ENCODE data around the gene RTP1. TPM values are rescaled to one million over a fixed set of nuclear protein-coding genes. Genes with fewer than 3 reads are reported as not detected.

Gene RTP1
- total RNA-seq, 3 donors from 2014 or later, result not detected

DNA sequence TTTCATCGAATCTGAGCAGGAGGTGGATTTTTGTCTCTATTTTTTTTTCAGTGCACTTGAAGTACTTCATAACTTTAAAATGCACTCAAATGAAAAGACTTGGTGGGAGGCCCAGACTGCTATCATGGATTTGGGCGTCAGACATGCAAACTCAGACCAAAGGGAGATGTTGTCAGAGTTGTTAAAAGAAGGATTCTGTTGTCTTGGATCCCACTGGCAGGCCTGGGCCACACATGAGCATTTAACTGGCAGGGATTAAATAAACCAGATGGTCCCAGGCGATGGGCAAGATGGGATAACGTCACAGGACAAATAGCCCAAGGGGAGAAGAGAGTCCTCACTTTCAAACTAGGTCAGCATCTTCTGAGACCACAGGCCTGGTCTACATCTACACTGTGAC is 15.4 kb downstream of the RTP1 start:
- H3K36me3 ChIP-seq (ENCODE audit: low read depth), result no peaks in the 10 kb centered on the region
- ATAC-seq (no peak), DNase-seq (no peak)
- H3K9me3 ChIP-seq, result no peaks in the 10 kb centered on the region
- no peaks in the 10 kb centered on the region for H3K4me1 ChIP-seq (ENCODE audit: low read depth)
- no peak overlapping the region for H3K4me3 ChIP-seq
- intact Hi-C loops (cut with DNase I, micrococcal nuclease), result no loop called here
- TF ChIP-seq, protein P1, sequence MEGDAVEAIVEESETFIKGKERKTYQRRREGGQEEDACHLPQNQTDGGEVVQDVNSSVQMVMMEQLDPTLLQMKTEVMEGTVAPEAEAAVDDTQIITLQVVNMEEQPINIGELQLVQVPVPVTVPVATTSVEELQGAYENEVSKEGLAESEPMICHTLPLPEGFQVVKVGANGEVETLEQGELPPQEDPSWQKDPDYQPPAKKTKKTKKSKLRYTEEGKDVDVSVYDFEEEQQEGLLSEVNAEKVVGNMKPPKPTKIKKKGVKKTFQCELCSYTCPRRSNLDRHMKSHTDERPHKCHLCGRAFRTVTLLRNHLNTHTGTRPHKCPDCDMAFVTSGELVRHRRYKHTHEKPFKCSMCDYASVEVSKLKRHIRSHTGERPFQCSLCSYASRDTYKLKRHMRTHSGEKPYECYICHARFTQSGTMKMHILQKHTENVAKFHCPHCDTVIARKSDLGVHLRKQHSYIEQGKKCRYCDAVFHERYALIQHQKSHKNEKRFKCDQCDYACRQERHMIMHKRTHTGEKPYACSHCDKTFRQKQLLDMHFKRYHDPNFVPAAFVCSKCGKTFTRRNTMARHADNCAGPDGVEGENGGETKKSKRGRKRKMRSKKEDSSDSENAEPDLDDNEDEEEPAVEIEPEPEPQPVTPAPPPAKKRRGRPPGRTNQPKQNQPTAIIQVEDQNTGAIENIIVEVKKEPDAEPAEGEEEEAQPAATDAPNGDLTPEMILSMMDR (IDR thresholded peaks at IDR 0.05), result no peak

DNA sequence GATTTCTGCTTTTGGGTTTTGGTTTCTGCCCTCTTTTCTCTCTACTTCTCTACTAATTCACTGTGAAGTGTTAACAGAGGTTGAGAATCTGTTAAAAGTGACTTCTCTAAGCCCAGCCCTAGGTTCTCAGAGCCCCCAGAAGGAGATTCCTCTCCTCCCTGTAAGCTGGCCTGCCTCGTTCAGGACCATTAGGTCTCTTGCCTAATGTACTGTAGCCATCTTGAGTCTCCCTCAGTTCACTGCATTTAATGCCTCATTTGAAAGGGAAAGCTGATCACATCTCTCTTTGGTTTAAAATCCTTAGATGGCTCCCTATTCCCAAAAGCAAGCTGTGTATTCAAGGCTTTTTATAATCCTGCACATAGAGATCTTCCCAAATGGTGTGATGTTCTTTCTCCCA is 16.3 kb downstream of the RTP1 start:
- TF ChIP-seq, protein P1 (IDR thresholded peaks at IDR 0.05), result no peak
- ATAC-seq (no peak), DNase-seq (no peak)
- Histone ChIP-seq H3K9me3 (no peaks in the 10 kb centered on the region), H3K4me1 (ENCODE audit: low read depth) (no peaks in the 10 kb centered on the region), H3K36me3 (ENCODE audit: low read depth) (no peaks in the 10 kb centered on the region), H3K4me3 (no peak overlapping the region)
- intact Hi-C loops (cut with DNase I, micrococcal nuclease), result no loop called here

DNA sequence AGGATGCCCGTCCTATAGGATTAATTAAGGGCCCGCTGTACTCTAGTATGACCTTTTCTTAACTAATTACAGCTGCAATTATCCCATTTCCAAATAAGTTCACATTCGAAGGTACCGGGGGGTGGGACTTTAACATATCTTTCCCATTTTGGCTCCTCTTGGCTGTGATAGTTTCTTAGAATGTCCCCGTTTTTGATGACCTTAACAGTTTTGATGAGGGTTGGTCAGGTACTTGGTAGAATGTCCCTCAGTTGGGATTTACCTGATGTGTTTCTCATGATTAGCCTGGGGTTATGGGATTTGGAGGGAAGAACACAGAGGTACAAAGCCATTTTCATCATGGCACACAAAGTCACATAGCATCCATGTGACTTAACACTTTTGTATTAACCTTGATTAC is 18.2 kb downstream of the RTP1 start:
- no peaks in the 10 kb centered on the region for H3K9me3 ChIP-seq
- TF ChIP-seq, protein P1 (IDR thresholded peaks at IDR 0.05), result no peak
- ATAC-seq (no peak), DNase-seq (no peak)
- intact Hi-C loops (cut with DNase I, micrococcal nuclease), result no loop called here
- no peaks in the 10 kb centered on the region for H3K36me3 ChIP-seq (ENCODE audit: low read depth)
- H3K4me1 ChIP-seq (ENCODE audit: low read depth), result no peaks in the 10 kb centered on the region
- no peak overlapping the region for H3K4me3 ChIP-seq

DNA sequence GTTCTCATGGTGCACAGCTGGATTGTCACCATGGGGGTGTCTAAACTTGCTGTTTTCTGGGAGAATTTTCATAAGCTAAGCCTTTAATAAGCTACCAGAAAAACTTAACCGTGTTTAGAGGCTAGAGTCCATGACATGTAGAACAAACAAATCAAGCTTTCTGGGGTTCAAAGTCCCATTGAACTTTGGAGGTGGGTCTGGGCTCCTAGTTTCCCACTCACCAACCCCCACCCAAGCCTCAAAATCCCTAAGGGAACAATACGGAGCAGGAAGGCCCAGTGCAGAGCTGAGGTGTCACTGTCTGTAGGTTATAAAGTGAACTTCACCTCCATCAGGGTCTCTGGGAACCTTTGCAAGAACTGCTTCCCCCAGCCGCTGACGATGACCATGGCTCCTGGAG is 25.5 kb downstream of the RTP1 start:
- ATAC-seq (no peak), DNase-seq (no peak)
- H3K4me1 ChIP-seq (ENCODE audit: low read depth), result no peaks in the 10 kb centered on the region
- intact Hi-C loops (cut with DNase I, micrococcal nuclease), result loop anchor here in 1 of 2 donors (5.0 kb wide), 1 partner anchor 454 kb away; no protein-coding TSS in a partner anchor
- TF ChIP-seq, protein P1 (IDR thresholded peaks at IDR 0.05), result no peak
- H3K36me3 ChIP-seq (ENCODE audit: low read depth), result no peaks in the 10 kb centered on the region
- H3K9me3 ChIP-seq, result no peaks in the 10 kb centered on the region
- no peak overlapping the region for H3K4me3 ChIP-seq

DNA sequence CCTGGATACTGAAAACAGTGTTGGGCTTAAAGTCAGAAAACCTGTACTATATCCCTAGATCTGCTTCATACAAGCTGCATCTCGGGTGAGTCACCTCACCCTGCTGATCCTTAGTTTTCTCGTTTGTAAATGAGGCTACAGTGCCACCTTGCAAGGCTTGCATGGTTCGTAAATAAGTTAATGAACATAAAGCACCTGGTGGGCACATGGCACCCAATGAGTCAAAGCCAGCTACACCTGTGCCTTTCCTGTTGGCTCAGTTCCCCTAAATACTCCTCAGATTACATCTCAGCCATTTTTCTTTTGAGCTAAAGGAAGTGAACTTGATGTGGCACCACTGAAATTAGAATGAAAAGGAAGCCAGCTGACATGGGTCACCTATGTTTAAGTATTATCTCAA is 26.5 kb downstream of the RTP1 start:
- no peaks in the 10 kb centered on the region for H3K9me3 ChIP-seq
- TF ChIP-seq, protein P1 (IDR thresholded peaks at IDR 0.05), result no peak
- H3K4me3 ChIP-seq, result no peak overlapping the region
- H3K4me1 ChIP-seq (ENCODE audit: low read depth), result no peaks in the 10 kb centered on the region
- DNase-seq (no peak), ATAC-seq (no peak)
- intact Hi-C loops (cut with DNase I, micrococcal nuclease), result loop anchor here in 1 of 2 donors (5.0 kb wide), 1 partner anchor 454 kb away; no protein-coding TSS in a partner anchor
- no peaks in the 10 kb centered on the region for H3K36me3 ChIP-seq (ENCODE audit: low read depth)

DNA sequence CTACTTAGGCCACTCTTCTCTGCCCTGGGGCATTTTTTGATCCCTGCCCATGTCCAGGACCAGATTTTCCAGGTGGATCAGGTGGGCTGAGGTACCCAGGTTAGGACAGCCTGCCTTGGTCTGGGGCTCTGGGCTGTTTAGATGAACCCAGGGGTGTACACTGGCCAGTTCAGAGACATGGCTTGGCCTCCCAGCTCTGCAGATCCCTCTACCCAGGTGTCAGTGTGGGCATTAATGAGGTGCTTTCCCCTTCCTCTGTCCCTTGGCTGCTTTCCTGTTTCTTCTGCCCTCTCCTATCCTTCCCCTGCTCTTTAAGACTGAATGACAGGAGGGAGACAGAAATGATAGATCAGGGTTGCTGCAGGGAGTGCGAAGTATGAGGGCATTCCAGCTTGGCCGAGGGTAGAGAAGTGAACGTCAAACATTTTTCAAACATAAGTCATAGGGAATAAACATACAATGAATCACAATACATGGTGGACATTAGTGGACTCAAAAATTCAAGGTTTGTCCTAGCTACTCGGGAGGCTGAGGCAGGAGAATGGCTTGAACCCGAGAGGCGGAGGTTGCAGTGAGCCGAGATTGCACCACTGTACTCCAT is 30.5 kb downstream of the RTP1 start:
- H3K4me1 ChIP-seq (ENCODE audit: low read depth), result no peaks in the 10 kb centered on the region
- ATAC-seq (no peak), DNase-seq (no peak)
- no peaks in the 10 kb centered on the region for H3K36me3 ChIP-seq (ENCODE audit: low read depth)
- no peaks in the 10 kb centered on the region for H3K9me3 ChIP-seq
- H3K4me3 ChIP-seq, result no peak overlapping the region
- intact Hi-C loops (cut with DNase I, micrococcal nuclease), result no loop called here
- TF ChIP-seq, protein P1 (IDR thresholded peaks at IDR 0.05), result no peak
